Panc1 (cell line): Measurements from ENCODE around the gene MPPED2. TPM values are rescaled to one million over a fixed set of nuclear protein-coding genes. Genes with fewer than 3 reads are reported as not detected.

Experiments
- ATAC-seq: fragments of 200-7000 bp; cut with Tn5 transposase; 2 replicates; pipeline ENCODE4 v1.9.1; 2020; ENCODE audit warnings: mild to moderate bottlenecking, moderate library complexity
- BruUV-seq: library from RNA; stranded (reverse); fragments of 400-500 nt; replicated peaks from 2 replicates; lab custom pipeline; 2021; lab: Mats Ljungman, UMichigan
- CTCF ChIA-PET: fragments of 300-600 bp; sonication (Branson Sonifier 250); formaldehyde crosslinking; loops from one replicate; lab custom pipeline; 2022; ENCODE audit warnings: antibody characterized with exemption; lab: Charles Lee
- POLR2A ChIA-PET: fragments of 300-600 bp; sonication (Branson Sonifier 250); formaldehyde crosslinking; loops from one replicate; lab custom pipeline; 2022; ENCODE audit warnings: antibody characterized with exemption; lab: Charles Lee
- DNase-seq: peaks from one replicate; pipeline ENCODE4 v3.0.0-alpha.2; 2010; ENCODE audit warnings: low read depth, low spot score
- H3K27ac ChIP-seq: 2 replicates; pipeline ENCODE4 v1.5.1; 2011; ENCODE audit warnings: mild to moderate bottlenecking, low read length, inconsistent platforms
- H3K27me3 ChIP-seq: fragments of 200-500 bp; sonication (Bioruptor generic); 2 replicates; pipeline ENCODE4 v1.6.0; 2014; ENCODE audit warnings: low read length, inconsistent platforms; ENCODE audit not compliant: control insufficient read depth, insufficient read depth
- H3K36me3 ChIP-seq: fragments of 200-500 bp; sonication (Bioruptor generic); 2 replicates; pipeline ENCODE4 v1.5.1; 2014; ENCODE audit warnings: inconsistent platforms, mild to moderate bottlenecking, low read length, moderate library complexity; ENCODE audit not compliant: control insufficient read depth, insufficient read depth
- H3K4me1 ChIP-seq: 2 replicates; pipeline ENCODE4 v1.5.1; 2011; ENCODE audit warnings: inconsistent platforms, mild to moderate bottlenecking, low read length, moderate library complexity; ENCODE audit not compliant: control insufficient read depth, insufficient read depth
- H3K4me3 ChIP-seq, 2 experiments: 2 replicates each; pipeline ENCODE4 v1.5.1; 2011 to 2012; ENCODE audit warnings: low read depth in 2 of 2, low read length in 2 of 2, mild to moderate bottlenecking in 2 of 2, inconsistent platforms in 1 of 2, moderate library complexity in 1 of 2
- H3K9me3 ChIP-seq: fragments of 200-500 bp; sonication (Bioruptor generic); 2 replicates; pipeline ENCODE4 v1.5.1; 2014; ENCODE audit warnings: low read depth, mild to moderate bottlenecking, inconsistent platforms, low read length, moderate library complexity; ENCODE audit not compliant: control insufficient read depth, insufficient read depth
- CTCF ChIP-seq: fragments of 450-650 bp; IDR thresholded peaks from 2 replicates; pipeline ENCODE4 v1.5.1; 2017; ENCODE audit warnings: mild to moderate bottlenecking
- POLR2AphosphoS5 ChIP-seq: IDR thresholded peaks from 2 replicates; pipeline ENCODE4 v1.6.1; 2012; ENCODE audit warnings: mild to moderate bottlenecking, low read depth, low read length, moderate library complexity
- SIN3A ChIP-seq: IDR thresholded peaks from 2 replicates; pipeline ENCODE4 v1.6.1; 2012; ENCODE audit warnings: low read depth, mild to moderate bottlenecking, low read length, moderate library complexity, borderline replicate concordance; ENCODE audit not compliant: insufficient read depth
- TCF7L2 ChIP-seq: IDR thresholded peaks from 2 replicates; pipeline ENCODE4 v1.6.1; 2011; ENCODE audit warnings: mild to moderate bottlenecking, low read depth, low read length, inconsistent platforms
- in situ Hi-C: cut with HindIII; loops from 2 replicates; pipeline ENCODE4 v1.10.0; 2016; ENCODE audit warnings: low sequenced_read_pairs, low pct_unique_long_range_greater_than_20kb
- intact Hi-C: fragments of 100-400 bp; cut with micrococcal nuclease; formaldehyde crosslinking; loops from one replicate; pipeline ENCODE4 v1.10.0; 2022; ENCODE audit not compliant: unreplicated experiment
- total RNA-seq: library from RNA; stranded (reverse); gene quantifications from one replicate; pipeline ENCODE4 v1.2.1, GENCODE V29; 2021; ENCODE audit not compliant: unreplicated experiment
- TF ChIP-seq, protein P1 (sequence below), 2 experiments: IDR thresholded peaks; 2 replicates each; pipeline ENCODE4 v1.6.1; 2011 to 2012; ENCODE audit warnings: low read depth in 2 of 2, control low read depth in 1 of 2, low read length in 1 of 2, mild to moderate bottlenecking in 1 of 2, moderate library complexity in 1 of 2; ENCODE audit not compliant: insufficient read depth in 1 of 2

MPPED2 gene
- total RNA-seq, 1 experiment from 2014 or later = not detected

DNA sequence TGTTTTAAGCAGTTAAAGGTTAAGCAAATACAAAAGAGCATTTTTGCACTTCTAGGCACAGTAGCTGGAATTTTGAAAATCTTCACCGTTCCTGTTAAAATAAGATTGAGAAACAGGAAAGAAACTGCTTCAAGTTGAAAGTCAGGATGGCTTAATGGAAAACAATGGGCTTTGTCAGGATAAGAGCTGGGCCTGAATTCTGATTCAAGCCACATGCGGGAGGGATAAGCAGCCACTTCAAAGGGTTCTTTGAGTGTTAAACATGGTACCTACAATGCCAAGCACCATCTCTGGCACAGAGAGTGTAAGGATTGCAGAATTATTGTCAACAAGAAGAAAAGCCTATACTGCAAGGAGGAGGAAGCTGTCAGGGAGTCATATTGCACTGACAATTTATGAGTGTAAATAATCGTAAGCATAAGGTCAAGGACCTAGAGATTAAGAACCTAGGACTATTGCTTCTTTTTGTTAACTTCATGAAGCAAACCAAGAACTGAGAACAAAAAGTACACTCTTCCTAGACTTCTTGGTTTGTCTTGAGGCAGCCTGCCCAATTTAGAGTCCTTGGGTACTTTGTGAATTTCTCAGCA is 32.5 kb downstream of the MPPED2 start:
- ATAC-seq = no peak
- no peak overlapping the region for H3K4me3 ChIP-seq
- H3K4me1 ChIP-seq = no peaks in the 10 kb centered on the region
- no TSS peak for BruUV-seq
- ChIA-PET CTCF (no interaction called here), POLR2A (no interaction called here)
- H3K36me3 ChIP-seq = no peaks in the 10 kb centered on the region
- no peaks in the 10 kb centered on the region for H3K9me3 ChIP-seq
- no peak overlapping the region for H3K27ac ChIP-seq
- intact Hi-C loops (no loop called here), in situ Hi-C loops (no loop called here)
- H3K27me3 ChIP-seq = no peaks in the 10 kb centered on the region
- no peak for DNase-seq
- TF ChIP-seq SIN3A = no peak
- no peak for TF ChIP-seq POLR2AphosphoS5
- TF ChIP-seq, protein P1, sequence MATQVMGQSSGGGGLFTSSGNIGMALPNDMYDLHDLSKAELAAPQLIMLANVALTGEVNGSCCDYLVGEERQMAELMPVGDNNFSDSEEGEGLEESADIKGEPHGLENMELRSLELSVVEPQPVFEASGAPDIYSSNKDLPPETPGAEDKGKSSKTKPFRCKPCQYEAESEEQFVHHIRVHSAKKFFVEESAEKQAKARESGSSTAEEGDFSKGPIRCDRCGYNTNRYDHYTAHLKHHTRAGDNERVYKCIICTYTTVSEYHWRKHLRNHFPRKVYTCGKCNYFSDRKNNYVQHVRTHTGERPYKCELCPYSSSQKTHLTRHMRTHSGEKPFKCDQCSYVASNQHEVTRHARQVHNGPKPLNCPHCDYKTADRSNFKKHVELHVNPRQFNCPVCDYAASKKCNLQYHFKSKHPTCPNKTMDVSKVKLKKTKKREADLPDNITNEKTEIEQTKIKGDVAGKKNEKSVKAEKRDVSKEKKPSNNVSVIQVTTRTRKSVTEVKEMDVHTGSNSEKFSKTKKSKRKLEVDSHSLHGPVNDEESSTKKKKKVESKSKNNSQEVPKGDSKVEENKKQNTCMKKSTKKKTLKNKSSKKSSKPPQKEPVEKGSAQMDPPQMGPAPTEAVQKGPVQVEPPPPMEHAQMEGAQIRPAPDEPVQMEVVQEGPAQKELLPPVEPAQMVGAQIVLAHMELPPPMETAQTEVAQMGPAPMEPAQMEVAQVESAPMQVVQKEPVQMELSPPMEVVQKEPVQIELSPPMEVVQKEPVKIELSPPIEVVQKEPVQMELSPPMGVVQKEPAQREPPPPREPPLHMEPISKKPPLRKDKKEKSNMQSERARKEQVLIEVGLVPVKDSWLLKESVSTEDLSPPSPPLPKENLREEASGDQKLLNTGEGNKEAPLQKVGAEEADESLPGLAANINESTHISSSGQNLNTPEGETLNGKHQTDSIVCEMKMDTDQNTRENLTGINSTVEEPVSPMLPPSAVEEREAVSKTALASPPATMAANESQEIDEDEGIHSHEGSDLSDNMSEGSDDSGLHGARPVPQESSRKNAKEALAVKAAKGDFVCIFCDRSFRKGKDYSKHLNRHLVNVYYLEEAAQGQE (IDR thresholded peaks at IDR 0.05; ENCODE audit: insufficient read depth in 1 of 2, low read depth in 2 of 2, low read length in 1 of 2) = no peak
- TF ChIP-seq TCF7L2 = no peak
- no peak for TF ChIP-seq CTCF

DNA sequence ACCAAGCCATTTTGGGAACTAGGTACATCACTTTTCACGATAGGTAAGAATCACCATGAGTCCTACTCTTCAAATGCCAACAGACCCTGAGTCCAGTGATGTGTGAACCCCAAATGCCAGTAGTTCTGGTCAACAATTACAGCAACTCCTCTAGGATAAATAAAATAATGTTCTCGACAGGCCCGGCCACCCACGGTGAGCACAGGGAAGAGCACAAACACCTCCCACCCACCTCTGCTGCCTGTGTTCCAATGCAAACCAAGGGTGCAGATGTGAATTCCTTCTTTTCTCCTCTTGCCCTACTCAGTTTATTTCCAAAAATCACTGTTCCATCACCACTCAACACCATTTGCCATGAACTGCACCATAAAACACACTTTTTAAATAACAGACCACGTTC is 33.3 kb downstream of the MPPED2 start:
- Histone ChIP-seq H3K4me1 (no peaks in the 10 kb centered on the region), H3K4me3 (no peak overlapping the region), H3K36me3 (no peaks in the 10 kb centered on the region), H3K9me3 (no peaks in the 10 kb centered on the region), H3K27me3 (no peaks in the 10 kb centered on the region), H3K27ac (no peak overlapping the region)
- ATAC-seq = no peak
- no peak for DNase-seq
- TF ChIP-seq TCF7L2 (no peak), POLR2AphosphoS5 (no peak), SIN3A (no peak), CTCF (no peak)
- TF ChIP-seq, protein P1 (IDR thresholded peaks at IDR 0.05; ENCODE audit: insufficient read depth in 1 of 2, low read depth in 2 of 2, low read length in 1 of 2) = no peak
- ChIA-PET CTCF (no interaction called here), POLR2A (no interaction called here)
- in situ Hi-C loops = no loop called here
- BruUV-seq = no TSS peak
- intact Hi-C loops = no loop called here
